Right atrium auricular region (tissue), 2 donors: ENCODE results near the gene MOB4. TPM values are rescaled to one million over a fixed set of nuclear protein-coding genes. Genes with fewer than 3 reads are reported as not detected.

ENCODE experiments used
- DNase-seq: peaks from one replicate; pipeline ENCODE4 v3.0.0-alpha.2; 2019; ENCODE audit warnings: low spot score
- H3K27ac ChIP-seq, 2 donors: fragments of 200-600 bp; sonication (generic); 1 replicate in 1 of 2; 2 replicates in 1 of 2; pipeline ENCODE4 v1.5.1; 2016 to 2019
- H3K27me3 ChIP-seq, 2 donors: fragments of 200-600 bp; sonication (generic); one replicate each; pipeline versions ENCODE4 v1.5.1 to v1.6.0; 2017 to 2019
- H3K36me3 ChIP-seq: fragments of 200-600 bp; sonication (generic); one replicate; pipeline ENCODE4 v1.5.1; 2016
- H3K4me1 ChIP-seq, 2 donors: fragments of 200-600 bp; sonication (generic); one replicate each; pipeline versions ENCODE4 v1.5.1 to v1.6.0; 2017 to 2019
- H3K4me3 ChIP-seq, 2 donors: fragments of 200-600 bp; sonication (generic); 1 replicate in 1 of 2; 2 replicates in 1 of 2; pipeline ENCODE4 v1.5.1; 2017 to 2019; ENCODE audit warnings: mild to moderate bottlenecking in 1 of 2, moderate library complexity in 1 of 2
- H3K9me3 ChIP-seq, 2 donors: fragments of 200-600 bp; sonication (generic); one replicate each; pipeline ENCODE4 v1.5.1; 2019
- total RNA-seq, 2 donors: library from RNA; depleted of rRNA; stranded (reverse); fragments of >200 nt; gene quantifications; one replicate each; pipeline ENCODE4 v1.1.0, GENCODE V29; 2016
- TF ChIP-seq, protein P1 (sequence below), 2 donors: fragments of 200-600 bp; sonication (generic); IDR thresholded peaks; one replicate each; pipeline ENCODE4 v1.5.1; 2019; ENCODE audit warnings: antibody characterized with exemption in 2 of 2

Gene MOB4
- total RNA-seq, 2 donors from 2014 or later: 23.5 to 35.9 TPM

DNA sequence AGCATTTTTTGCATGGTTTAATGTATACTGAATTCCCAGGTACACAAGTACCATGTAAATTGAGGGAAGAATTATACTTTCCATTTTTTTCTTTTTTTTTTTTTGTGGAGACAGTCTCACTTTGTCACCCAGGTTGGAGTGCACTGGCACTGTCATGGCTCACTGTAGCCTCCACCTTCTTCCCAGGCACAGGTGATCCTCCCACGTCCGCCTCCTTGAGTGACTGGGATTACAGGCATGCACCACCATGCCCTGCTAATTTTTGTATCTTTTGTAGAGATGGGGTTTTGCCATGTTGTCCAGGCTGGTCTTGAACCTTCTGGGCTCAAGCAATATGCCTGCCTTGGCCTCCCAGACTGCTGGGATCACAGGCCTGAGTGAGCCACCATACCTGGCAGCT is 11.9 kb upstream of the MOB4 start:
- TF ChIP-seq, protein P1, sequence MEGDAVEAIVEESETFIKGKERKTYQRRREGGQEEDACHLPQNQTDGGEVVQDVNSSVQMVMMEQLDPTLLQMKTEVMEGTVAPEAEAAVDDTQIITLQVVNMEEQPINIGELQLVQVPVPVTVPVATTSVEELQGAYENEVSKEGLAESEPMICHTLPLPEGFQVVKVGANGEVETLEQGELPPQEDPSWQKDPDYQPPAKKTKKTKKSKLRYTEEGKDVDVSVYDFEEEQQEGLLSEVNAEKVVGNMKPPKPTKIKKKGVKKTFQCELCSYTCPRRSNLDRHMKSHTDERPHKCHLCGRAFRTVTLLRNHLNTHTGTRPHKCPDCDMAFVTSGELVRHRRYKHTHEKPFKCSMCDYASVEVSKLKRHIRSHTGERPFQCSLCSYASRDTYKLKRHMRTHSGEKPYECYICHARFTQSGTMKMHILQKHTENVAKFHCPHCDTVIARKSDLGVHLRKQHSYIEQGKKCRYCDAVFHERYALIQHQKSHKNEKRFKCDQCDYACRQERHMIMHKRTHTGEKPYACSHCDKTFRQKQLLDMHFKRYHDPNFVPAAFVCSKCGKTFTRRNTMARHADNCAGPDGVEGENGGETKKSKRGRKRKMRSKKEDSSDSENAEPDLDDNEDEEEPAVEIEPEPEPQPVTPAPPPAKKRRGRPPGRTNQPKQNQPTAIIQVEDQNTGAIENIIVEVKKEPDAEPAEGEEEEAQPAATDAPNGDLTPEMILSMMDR (IDR thresholded peaks at IDR 0.05): no peak
- peaks cover 25% of the 10 kb centered on the region for H3K36me3 ChIP-seq

DNA sequence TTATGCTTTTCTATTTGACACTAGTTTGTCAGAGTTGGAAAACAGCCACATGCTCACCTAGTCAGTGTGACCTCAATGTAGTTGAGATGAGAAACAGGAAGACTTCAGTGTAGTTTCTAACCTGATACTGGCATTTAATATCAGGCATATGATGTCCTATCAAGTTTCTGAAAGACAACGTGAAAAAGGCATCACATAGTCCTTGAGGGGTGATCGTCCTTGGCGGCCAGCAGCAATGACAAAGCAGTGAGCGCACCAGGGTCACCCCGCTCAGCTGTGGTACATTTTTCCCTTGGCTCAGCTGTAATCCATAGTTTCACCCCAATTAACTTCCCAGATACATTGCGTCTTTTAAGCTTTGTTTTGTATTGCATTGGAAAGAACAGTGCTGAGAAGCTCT is 11.4 kb upstream of the MOB4 start:
- peaks cover 0 to 18% of the 10 kb centered on the region in 2 donors for H3K4me1 ChIP-seq
- H3K36me3 ChIP-seq: peaks cover 25% of the 10 kb centered on the region
- no peak overlapping the region for H3K27ac ChIP-seq
- TF ChIP-seq, protein P1 (IDR thresholded peaks at IDR 0.05): no peak
- no peaks in the 10 kb centered on the region for H3K9me3 ChIP-seq
- no peak for DNase-seq
- H3K4me3 ChIP-seq: no peak overlapping the region
- no peaks in the 10 kb centered on the region for H3K27me3 ChIP-seq

More for the DNA sequence above, 11.9 kb upstream of the MOB4 start:
- Histone ChIP-seq H3K27ac (no peak overlapping the region), H3K4me1 (peaks cover 0 to 18% of the 10 kb centered on the region in 2 donors), H3K27me3 (no peaks in the 10 kb centered on the region), H3K4me3 (no peak overlapping the region), H3K9me3 (no peaks in the 10 kb centered on the region)
- no peak for DNase-seq

DNA sequence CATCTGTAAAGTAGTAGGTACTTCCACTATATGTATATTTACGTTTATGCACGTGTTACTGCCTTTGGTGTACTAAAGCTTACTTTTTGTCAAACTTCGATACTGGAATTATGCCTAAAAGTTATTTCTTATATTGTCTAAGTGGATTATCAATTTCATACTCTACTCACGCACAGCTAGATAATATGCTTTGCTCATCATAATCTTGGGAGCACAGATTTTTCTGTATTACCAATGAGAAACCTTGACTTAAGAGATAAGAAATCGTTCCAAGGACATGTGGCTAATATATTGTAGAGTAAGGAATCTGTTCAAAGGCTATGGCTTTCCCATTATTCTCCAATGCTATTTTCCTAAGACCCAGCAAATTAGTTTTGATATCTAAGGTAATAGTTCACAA is 9.2 kb upstream of the MOB4 start:
- no peak overlapping the region for H3K27ac ChIP-seq
- peaks cover 25% of the 10 kb centered on the region for H3K36me3 ChIP-seq
- peaks cover 0 to 11% of the 10 kb centered on the region in 2 donors for H3K4me1 ChIP-seq
- no peak for DNase-seq
- no peaks in the 10 kb centered on the region for H3K27me3 ChIP-seq
- TF ChIP-seq, protein P1 (IDR thresholded peaks at IDR 0.05): no peak
- no peak overlapping the region for H3K4me3 ChIP-seq
- no peaks in the 10 kb centered on the region for H3K9me3 ChIP-seq

DNA sequence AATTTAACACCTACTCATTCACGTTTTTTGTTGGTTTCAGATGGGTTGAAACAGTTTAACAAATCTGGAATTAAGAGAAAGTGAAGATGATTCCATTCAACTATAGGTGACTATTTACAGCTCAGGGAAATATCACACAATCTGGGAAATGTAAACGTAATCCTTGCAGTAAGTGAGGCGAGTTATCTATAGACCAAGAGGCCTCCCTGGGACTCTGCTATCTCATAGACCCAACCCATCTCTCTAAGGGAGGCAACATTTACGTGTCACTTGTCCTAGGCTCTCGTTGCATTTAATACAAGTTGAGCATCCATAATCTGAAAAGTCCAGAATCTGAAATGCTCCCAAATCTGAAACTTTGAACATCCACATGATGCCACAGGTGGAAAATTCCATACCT is 2.0 kb upstream of the MOB4 start:
- Histone ChIP-seq H3K4me1 (peaks cover 0 to 20% of the 10 kb centered on the region in 2 donors), H3K36me3 (no peaks in the 10 kb centered on the region), H3K9me3 (no peaks in the 10 kb centered on the region), H3K4me3 (no peak overlapping the region), H3K27ac (peak overlapping the region in 1 of 2 donors; percentile 95), H3K27me3 (no peaks in the 10 kb centered on the region)
- TF ChIP-seq, protein P1 (IDR thresholded peaks at IDR 0.05): no peak
- DNase-seq: no peak

DNA sequence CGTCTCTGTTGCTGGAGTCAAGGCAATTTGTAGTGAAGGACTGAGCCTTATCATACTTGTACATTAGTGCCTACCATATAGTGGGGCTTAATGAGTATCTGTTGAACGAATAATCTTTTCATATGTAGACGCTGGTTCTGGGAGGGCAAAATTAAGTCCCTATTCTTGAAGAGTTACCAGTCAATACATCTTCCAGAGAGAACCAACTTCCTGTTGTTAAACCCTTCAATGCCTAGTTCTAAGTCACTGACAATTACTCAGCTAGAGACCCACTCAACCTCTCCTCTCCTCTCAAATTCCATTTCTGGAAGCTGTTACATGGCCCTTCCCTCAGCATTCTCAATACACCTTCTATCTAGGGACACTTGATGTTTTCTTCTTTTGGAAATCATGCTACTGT is 1.1 kb upstream of the MOB4 start:
- H3K27ac ChIP-seq: peak overlapping the region; percentile 95 to 98
- H3K4me3 ChIP-seq: peak overlapping the region in 1 of 2 donors; percentile 98
- DNase-seq: no peak
- TF ChIP-seq, protein P1 (IDR thresholded peaks at IDR 0.05): no peak
- H3K27me3 ChIP-seq: no peaks in the 10 kb centered on the region
- H3K9me3 ChIP-seq: no peaks in the 10 kb centered on the region
- H3K4me1 ChIP-seq: peaks cover 0 to 20% of the 10 kb centered on the region in 2 donors
- H3K36me3 ChIP-seq: no peaks in the 10 kb centered on the region

DNA sequence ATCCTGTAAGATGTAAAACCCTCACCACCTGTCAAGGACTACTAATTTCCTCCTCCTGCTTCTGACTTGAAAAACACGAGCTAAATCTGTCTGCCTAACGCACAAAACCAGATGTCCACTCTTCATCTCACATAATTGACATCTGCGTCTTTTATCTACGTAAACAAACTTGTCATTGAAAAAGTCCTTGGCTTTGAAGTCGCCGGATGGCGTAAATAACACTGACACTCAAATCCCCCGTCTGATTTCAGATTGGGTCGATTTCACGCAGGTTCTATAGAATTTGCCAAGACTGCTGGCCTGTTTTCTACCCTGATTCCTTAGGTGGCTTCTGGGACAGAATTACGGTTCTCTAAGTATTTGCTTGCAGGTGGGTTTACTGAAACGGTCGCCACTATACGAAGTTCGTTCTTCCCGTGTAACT is 539 bp upstream of the MOB4 start:
- no peak for DNase-seq

More for the DNA sequence above, 539 bp upstream of the MOB4 start:
- no peaks in the 10 kb centered on the region for H3K9me3 ChIP-seq
- H3K4me1 ChIP-seq: peaks cover 0 to 20% of the 10 kb centered on the region in 2 donors
- peak overlapping the region; percentile 68 to 98 for H3K4me3 ChIP-seq
- TF ChIP-seq, protein P1 (IDR thresholded peaks at IDR 0.05): no peak
- H3K27me3 ChIP-seq: no peaks in the 10 kb centered on the region
- H3K36me3 ChIP-seq: no peaks in the 10 kb centered on the region
- H3K27ac ChIP-seq: peak overlapping the region; percentile 95 to 98
